Spleen (tissue), 11 donors: ENCODE results near the gene GAS6. TPM values are rescaled to one million over a fixed set of nuclear protein-coding genes. Genes with fewer than 3 reads are reported as not detected.

ENCODE experiments used
- DNase-seq: peaks from one replicate; pipeline ENCODE4 v3.0.0-alpha.2; 2020
- H3K27ac ChIP-seq, 8 donors: fragments of 200-600 bp; sonication (generic) in 7 of 8; 1 replicate in 4 of 8; 2 replicates in 4 of 8; pipeline versions ENCODE4 v1.5.0 to v1.8.0; 2016 to 2021; ENCODE audit warnings: inconsistent platforms in 4 of 8, mild to moderate bottlenecking in 4 of 8, moderate library complexity in 1 of 8
- H3K27me3 ChIP-seq, 7 donors: fragments of 200-600 bp; sonication (generic) in 6 of 7; replicated peaks in 1 of 7; 1 replicate in 4 of 7; 2 replicates in 3 of 7; pipeline versions ENCODE4 v1.5.0 to v1.8.0; 2016 to 2021; ENCODE audit warnings: inconsistent platforms in 3 of 7, mild to moderate bottlenecking in 1 of 7
- H3K36me3 ChIP-seq, 6 donors: fragments of 200-600 bp; sonication (generic) in 5 of 6; 1 replicate in 4 of 6; 2 replicates in 2 of 6; pipeline versions ENCODE4 v1.5.0 to v1.8.0; 2016 to 2021; ENCODE audit warnings: inconsistent platforms in 2 of 6
- H3K4me1 ChIP-seq, 6 donors: fragments of 200-600 bp; sonication (generic) in 5 of 6; 1 replicate in 3 of 6; 2 replicates in 3 of 6; pipeline versions ENCODE4 v1.5.0 to v1.8.0; 2016 to 2021; ENCODE audit warnings: inconsistent platforms in 3 of 6
- H3K4me3 ChIP-seq, 8 donors: fragments of 200-600 bp; sonication (generic) in 7 of 8; 1 replicate in 4 of 8; 2 replicates in 4 of 8; pipeline versions ENCODE4 v1.5.0 to v1.8.0; 2016 to 2021; ENCODE audit warnings: inconsistent platforms in 4 of 8, mild to moderate bottlenecking in 4 of 8, moderate library complexity in 2 of 8
- H3K9me3 ChIP-seq, 8 donors: fragments of 200-600 bp; sonication (generic) in 7 of 8; 1 replicate in 4 of 8; 2 replicates in 4 of 8; pipeline versions ENCODE4 v1.5.0 to v1.8.0; 2016 to 2021; ENCODE audit warnings: inconsistent platforms in 4 of 8
- POLR2A ChIP-seq, 3 donors: fragments of 450-650 bp; IDR thresholded peaks; one replicate each; pipeline ENCODE4 v1.5.1; 2017; ENCODE audit warnings: antibody characterized with exemption in 3 of 3, mild to moderate bottlenecking in 1 of 3
- POLR2AphosphoS5 ChIP-seq, 3 donors: sonication (generic); formaldehyde crosslinking; IDR thresholded peaks; one replicate each; pipeline ENCODE4 v1.5.1; 2017; ENCODE audit warnings: antibody characterized with exemption in 3 of 3
- WGBS, 5 donors: extraction: QIAGEN DNeasy Blood & Tissue Kit in 3 of 5; methylation state at CpG; one replicate each; pipeline versions ENCODE4 v1.1.5 to v1.1.7; 2013 to 2018; 5-methylcytosine and 5-hydroxymethylcytosine counted together
- intact Hi-C: fragments of 100-400 bp; cut with DNase I; formaldehyde crosslinking; loops from one replicate; pipeline ENCODE4 v1.15.0; 2023; ENCODE audit warnings: low total_unique reads
- polyA plus RNA-seq, 3 donors: library from polyadenylated mRNA; stranded (reverse); fragments of 200-250 nt; gene quantifications; one replicate each; pipeline ENCODE4 v1.2.1, GENCODE V29; 2013
- total RNA-seq, 7 donors: library from RNA; depleted of rRNA in 3 of 7; stranded (reverse); fragments of >200 nt in 3 of 7; fragmentation: NEBNext Ultra II Directional in 4 of 7; extraction: Animal tissue kit (Norgen Biotek cat#: 25700) in 4 of 7; gene quantifications; one replicate each; pipeline versions ENCODE4 v1.1.0 to v1.2.1, GENCODE V29; 2016 to 2021
- TF ChIP-seq, protein P1 (sequence below), 11 experiments: fragments of 200-600 bp in 7 of 11; fragments of 450-650 bp in 4 of 11; sonication (generic) in 4 of 11; IDR thresholded peaks in 8 of 11; conservative IDR thresholded peaks in 3 of 11; 1 replicate in 7 of 11; 2 replicates in 4 of 11; pipeline versions ENCODE4 v1.4.0 to v1.8.0; 2016 to 2021; ENCODE audit warnings: antibody characterized with exemption in 11 of 11, inconsistent platforms in 4 of 11, mild to moderate bottlenecking in 1 of 11
- donor health status: healthy with polysubstance abuse.
- donor health status: DM: no; HTN: no; CAD: no; lungs with moderate emphysema.
- donor health status: DM: no; HTN: no; CAD: no.
- donor health status: Bipolar disorder and iron deficiency.
- donor health status: healthy.
- donor health status: DM: no; HTN: no; CAD: no.
- donor health status: DM: yes; HTN: yes; CAD: no.

Gene GAS6
- total and polyA plus RNA-seq, 10 donors: 16.7 to 54.5 (median 35.0) TPM

DNA sequence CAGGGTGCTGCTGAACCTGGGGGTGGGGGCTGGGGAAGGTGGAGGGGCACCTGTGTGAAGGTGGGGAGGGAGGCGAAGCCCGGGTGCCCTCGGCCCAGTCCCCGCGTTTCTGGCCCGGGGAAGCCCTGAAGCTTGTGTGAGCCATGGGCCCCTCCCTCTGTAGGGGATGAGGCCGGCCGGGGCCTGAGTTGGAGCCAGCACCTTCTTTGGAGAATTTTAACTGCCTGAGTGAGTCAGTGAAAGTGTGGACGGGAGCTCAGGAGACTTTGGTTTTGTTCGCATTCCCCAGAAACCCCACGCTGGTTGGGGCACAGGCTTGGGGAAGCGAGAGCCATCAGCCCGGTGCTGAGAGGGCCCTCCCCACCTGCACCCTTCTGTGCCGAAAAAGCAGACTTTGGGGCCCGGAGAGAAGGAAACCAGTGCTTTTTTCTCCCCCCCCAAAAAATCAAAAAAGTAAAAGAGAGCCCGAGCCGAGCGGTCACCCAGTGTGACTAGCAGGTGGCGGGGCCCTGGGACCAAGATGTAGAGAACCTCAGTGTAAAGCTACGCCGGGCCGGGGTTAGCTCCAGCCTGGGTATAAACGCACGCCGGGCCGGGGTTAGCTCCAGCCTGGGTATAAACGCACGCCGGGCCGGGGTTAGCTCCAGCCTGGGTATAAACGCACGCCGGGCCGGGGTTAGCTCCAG, 59.7 kb downstream of the GAS6 start:
- WGBS, 5 donors: 90 to 96% (median 93%) methylated on average over 30 to 34 of the region's 34 CpGs
- TF ChIP-seq, protein P1, sequence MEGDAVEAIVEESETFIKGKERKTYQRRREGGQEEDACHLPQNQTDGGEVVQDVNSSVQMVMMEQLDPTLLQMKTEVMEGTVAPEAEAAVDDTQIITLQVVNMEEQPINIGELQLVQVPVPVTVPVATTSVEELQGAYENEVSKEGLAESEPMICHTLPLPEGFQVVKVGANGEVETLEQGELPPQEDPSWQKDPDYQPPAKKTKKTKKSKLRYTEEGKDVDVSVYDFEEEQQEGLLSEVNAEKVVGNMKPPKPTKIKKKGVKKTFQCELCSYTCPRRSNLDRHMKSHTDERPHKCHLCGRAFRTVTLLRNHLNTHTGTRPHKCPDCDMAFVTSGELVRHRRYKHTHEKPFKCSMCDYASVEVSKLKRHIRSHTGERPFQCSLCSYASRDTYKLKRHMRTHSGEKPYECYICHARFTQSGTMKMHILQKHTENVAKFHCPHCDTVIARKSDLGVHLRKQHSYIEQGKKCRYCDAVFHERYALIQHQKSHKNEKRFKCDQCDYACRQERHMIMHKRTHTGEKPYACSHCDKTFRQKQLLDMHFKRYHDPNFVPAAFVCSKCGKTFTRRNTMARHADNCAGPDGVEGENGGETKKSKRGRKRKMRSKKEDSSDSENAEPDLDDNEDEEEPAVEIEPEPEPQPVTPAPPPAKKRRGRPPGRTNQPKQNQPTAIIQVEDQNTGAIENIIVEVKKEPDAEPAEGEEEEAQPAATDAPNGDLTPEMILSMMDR (IDR thresholded peaks at IDR 0.05 in 8 of 11, conservative IDR thresholded peaks at IDR 0.05 in 3 of 11): no peak
- TF ChIP-seq POLR2AphosphoS5 (IDR thresholded peaks at IDR 0.05) (no peak), POLR2A (IDR thresholded peaks at IDR 0.05) (no peak)
- peaks cover 0 to 23% (median 11%) of the 10 kb centered on the region in 8 donors for H3K9me3 ChIP-seq
- no peak overlapping the region for H3K27ac ChIP-seq
- peak; percentile 55 for DNase-seq
- no peaks in the 10 kb centered on the region for H3K36me3 ChIP-seq
- intact Hi-C loops: no loop called here
- H3K4me3 ChIP-seq: no peak overlapping the region
- peaks cover 0 to 20% (median 10%) of the 10 kb centered on the region in 6 donors for H3K4me1 ChIP-seq
- H3K27me3 ChIP-seq: peaks cover 0 to 9% (median 0%) of the 10 kb centered on the region in 7 donors

DNA sequence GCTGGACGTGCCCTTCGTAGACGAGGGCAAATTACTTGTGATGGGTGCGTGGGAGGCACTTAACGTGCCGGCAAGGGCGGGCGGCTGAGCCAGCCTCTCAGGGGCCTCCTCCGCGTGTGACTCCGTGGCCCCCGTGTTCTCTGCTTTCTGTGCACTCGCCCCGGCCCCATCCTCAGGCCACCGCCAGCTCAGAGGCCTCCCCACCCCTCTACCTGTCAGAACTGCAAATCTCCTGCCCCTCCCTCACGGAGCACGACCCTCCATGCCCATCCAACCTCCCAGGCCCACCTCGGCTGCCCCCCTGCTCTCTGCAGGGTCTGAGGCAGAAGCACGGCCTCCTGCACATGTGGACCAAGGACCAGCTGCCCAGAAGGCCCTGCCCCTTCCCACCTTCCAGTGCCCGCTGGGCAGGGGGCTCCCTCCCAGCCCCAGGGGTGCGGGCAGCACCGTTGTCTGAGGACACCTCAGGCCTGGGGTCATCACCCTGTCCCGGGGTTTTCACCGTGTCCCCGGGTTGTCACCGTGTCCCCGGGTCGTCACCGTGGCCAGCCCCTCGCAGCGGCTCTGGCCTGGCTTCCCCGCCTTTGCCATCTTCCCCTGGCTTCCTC, 60.4 kb downstream of the GAS6 start:
- peaks cover 0 to 9% (median 0%) of the 10 kb centered on the region in 7 donors for H3K27me3 ChIP-seq
- no peak overlapping the region for H3K4me3 ChIP-seq
- intact Hi-C loops: no loop called here
- peak; percentile 59 for DNase-seq
- peaks cover 0 to 17% (median 8%) of the 10 kb centered on the region in 8 donors for H3K9me3 ChIP-seq
- peaks cover 0 to 20% (median 10%) of the 10 kb centered on the region in 6 donors for H3K4me1 ChIP-seq
- TF ChIP-seq POLR2A (IDR thresholded peaks at IDR 0.05) (no peak), POLR2AphosphoS5 (IDR thresholded peaks at IDR 0.05) (peak in 1 of 3 donors; percentile 25)
- whole genome bisulfite sequencing, 5 donors: 70 to 85% (median 81%) methylated on average over 28 to 32 of the region's 32 CpGs
- H3K27ac ChIP-seq: no peak overlapping the region
- H3K36me3 ChIP-seq: no peaks in the 10 kb centered on the region

DNA sequence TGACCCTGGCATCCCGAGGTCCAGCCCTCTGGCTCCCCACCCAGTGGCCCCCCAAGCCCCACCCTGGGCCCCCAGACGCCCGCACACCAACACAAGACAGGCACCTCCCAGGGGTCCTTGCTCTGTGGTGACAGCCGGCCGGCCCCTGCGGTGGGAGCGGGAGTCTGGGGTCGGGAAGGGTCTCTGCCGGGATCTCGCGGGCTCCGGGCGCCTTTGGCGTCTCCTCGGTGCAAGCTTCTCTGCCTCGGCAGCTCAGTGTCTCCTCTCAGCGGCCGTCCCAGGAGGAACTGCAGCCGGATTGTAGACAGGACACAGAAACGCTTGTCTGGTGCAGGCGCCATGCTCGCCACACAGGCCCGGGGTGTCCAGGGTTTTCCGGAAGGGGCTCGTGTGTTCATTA, 61.1 kb downstream of the GAS6 start:
- intact Hi-C loops: no loop called here
- DNase-seq: peak; percentile 62

DNA sequence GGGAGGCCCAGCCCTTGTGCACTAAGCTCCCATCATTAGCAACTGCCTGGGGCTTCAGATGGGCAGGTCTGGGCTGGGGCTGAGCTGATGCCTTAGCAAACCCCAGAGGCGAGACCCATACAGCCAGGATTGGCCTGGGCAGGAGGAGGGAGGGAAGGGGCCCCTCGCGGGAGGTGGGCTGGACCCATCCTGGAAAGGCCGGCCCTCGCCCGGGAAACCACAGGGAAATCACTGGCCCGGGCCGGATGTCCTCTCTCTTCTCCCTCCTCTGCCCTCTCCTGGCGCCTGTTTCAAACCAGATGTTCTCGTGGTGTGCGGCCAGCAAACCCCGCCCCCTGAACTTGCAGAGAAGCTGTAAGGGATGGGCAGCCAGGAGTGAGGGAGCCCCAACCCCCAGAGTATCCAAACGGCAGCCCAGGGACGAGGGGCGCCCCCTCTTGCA, 61.8 kb downstream of the GAS6 start:
- Histone ChIP-seq H3K27me3 (peaks cover 0 to 9% (median 0%) of the 10 kb centered on the region in 7 donors), H3K4me1 (peaks cover 0 to 20% (median 10%) of the 10 kb centered on the region in 6 donors), H3K4me3 (no peak overlapping the region), H3K27ac (no peak overlapping the region), H3K36me3 (peaks cover 0 to 4% (median 0%) of the 10 kb centered on the region in 6 donors), H3K9me3 (peaks cover 0 to 6% (median 0%) of the 10 kb centered on the region in 8 donors)
- WGBS, 5 donors: 7 to 18% (median 10%) methylated on average over 9 to 15 of the region's 15 CpGs
- DNase-seq: peak; percentile 74
- intact Hi-C loops: no loop called here
- TF ChIP-seq POLR2AphosphoS5 (IDR thresholded peaks at IDR 0.05): peak in 2 of 3 donors; percentile 9 to 38
- TF ChIP-seq, protein P1 (IDR thresholded peaks at IDR 0.05 in 8 of 11, conservative IDR thresholded peaks at IDR 0.05 in 3 of 11): no peak

More for the DNA sequence above, 61.1 kb downstream of the GAS6 start:
- H3K27ac ChIP-seq: no peak overlapping the region
- H3K36me3 ChIP-seq: no peaks in the 10 kb centered on the region
- 59 to 74% (median 71%) methylated on average over 3 to 25 of the region's 25 CpGs for WGBS, 5 donors
- peaks cover 0 to 9% (median 0%) of the 10 kb centered on the region in 7 donors for H3K27me3 ChIP-seq
- H3K4me1 ChIP-seq: peaks cover 0 to 20% (median 10%) of the 10 kb centered on the region in 6 donors
- TF ChIP-seq POLR2AphosphoS5 (IDR thresholded peaks at IDR 0.05) (no peak), POLR2A (IDR thresholded peaks at IDR 0.05) (no peak)
- TF ChIP-seq, protein P1 (IDR thresholded peaks at IDR 0.05 in 8 of 11, conservative IDR thresholded peaks at IDR 0.05 in 3 of 11): no peak
- peaks cover 0 to 9% (median 1%) of the 10 kb centered on the region in 8 donors for H3K9me3 ChIP-seq
- H3K4me3 ChIP-seq: no peak overlapping the region
